H7 (cell line): Measurements from ENCODE around the gene LHPP. TPM values are rescaled to one million over a fixed set of nuclear protein-coding genes. Genes with fewer than 3 reads are reported as not detected.
"Not testable (repeated sequence)": the region's sequence is repeated elsewhere in the genome, so short reads cannot be mapped to it uniquely, and the experiment has no call there.

Experiments used
- DNase-seq: peaks from one replicate; pipeline ENCODE4 v3.0.0; 2012
- H3K27me3 ChIP-seq: 2 replicates; pipeline ENCODE4 v1.6.0; 2011; ENCODE audit warnings: mild to moderate bottlenecking, low read length; ENCODE audit not compliant: control insufficient read depth, insufficient read depth
- H3K36me3 ChIP-seq: replicated peaks from 2 replicates; pipeline ENCODE4 v1.5.1; 2011; ENCODE audit warnings: low read length; ENCODE audit not compliant: control insufficient read depth, insufficient read depth
- H3K4me3 ChIP-seq: 2 replicates; pipeline ENCODE4 v1.5.1; 2011; ENCODE audit warnings: low read depth, mild to moderate bottlenecking, control low read depth, low read length, moderate library complexity; ENCODE audit not compliant: insufficient read depth
- total RNA-seq: library from RNA; depleted of rRNA; stranded (reverse); fragments of >200 nt; shearing (Covaris generic); gene quantifications from 2 replicates; pipeline ENCODE4 v1.2.3, GENCODE V29; 2014

LHPP gene
- total RNA-seq, 1 experiment from 2014 or later = 26.2 TPM

DNA sequence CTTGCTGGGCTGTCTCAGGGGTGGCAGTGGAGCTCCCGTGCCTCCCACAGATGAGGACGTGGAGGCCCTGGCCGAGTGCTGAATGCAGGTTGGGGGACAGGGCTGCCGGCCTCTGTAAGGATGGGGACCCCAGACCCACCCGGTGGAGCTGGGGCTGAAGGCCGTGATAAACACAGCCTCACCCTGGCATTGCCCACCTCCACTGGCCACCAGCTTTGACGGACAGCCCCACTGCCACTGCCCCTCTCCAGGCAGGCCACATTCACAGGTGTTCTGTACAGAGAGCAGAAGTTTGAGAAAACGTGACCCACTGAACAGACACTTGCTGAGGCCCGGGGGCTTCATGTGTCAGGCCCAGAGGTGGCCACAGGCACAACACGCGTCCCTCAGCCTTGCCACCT lies 126.2 kb downstream of the LHPP start:
- peak; percentile 52 for DNase-seq
- Histone ChIP-seq H3K27me3 (no peaks in the 10 kb centered on the region), H3K36me3 (no peaks in the 10 kb centered on the region), H3K4me3 (no peak overlapping the region)

DNA sequence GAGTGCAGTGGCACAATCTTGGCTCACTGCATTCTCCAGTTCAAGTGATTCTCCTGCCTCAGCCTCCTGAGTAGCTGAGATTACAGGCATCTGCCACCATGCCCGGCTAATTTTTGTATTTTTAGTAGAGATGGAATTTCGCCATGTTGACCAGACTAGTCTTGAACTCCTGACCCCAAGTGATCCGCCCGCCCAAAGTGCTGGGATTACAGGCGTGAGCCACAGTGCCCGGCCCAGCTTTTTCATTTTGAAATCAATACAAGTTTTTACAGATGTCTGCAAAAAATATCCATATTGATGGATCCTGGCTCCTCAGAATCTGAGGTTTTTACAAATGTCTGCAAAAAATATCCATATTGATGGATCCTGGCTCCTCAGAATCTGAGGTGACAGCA lies 126.7 kb downstream of the LHPP start:
- not testable (repeated sequence) for H3K27me3 ChIP-seq, H3K36me3 ChIP-seq, H3K4me3 ChIP-seq, DNase-seq

DNA sequence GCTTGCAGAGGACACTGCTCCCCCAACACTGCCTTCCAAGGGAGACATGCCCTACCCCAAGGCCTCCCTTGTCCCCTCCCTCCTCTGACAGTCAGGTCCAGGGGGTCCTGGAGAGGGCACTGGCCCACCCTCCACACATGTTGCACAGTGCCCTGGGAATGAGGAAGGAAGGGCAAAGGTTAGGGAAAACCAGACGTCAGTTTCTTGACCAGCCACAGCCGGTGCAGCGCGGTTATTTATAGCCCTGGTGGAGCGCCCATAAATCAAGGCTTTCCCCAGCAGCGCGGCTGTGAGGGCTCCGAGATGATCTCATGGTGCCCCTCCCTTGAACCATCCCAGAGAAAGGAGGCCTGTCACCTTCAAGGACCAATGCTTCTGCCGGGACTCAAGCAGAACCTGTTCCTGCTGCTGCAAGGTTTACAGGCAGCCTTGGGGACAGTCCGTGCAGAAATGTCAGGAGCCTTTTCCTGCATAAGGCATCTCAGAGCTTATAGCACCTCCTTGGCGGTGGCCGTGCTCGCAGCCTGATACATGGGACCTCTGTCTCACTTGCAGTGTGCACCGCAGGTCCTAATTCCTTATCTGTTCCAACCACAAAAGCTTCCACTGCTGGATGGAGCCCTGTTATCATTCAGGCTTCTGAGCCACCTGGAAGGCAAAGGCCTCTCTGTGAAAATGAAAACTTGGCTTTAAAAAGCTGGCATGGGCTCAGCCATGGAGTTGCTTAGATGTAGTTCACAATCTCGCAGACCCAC lies 127.3 kb downstream of the LHPP start:
- no peak overlapping the region for H3K4me3 ChIP-seq
- no peaks in the 10 kb centered on the region for H3K27me3 ChIP-seq
- H3K36me3 ChIP-seq = no peaks in the 10 kb centered on the region
- DNase-seq = peak; percentile 39

DNA sequence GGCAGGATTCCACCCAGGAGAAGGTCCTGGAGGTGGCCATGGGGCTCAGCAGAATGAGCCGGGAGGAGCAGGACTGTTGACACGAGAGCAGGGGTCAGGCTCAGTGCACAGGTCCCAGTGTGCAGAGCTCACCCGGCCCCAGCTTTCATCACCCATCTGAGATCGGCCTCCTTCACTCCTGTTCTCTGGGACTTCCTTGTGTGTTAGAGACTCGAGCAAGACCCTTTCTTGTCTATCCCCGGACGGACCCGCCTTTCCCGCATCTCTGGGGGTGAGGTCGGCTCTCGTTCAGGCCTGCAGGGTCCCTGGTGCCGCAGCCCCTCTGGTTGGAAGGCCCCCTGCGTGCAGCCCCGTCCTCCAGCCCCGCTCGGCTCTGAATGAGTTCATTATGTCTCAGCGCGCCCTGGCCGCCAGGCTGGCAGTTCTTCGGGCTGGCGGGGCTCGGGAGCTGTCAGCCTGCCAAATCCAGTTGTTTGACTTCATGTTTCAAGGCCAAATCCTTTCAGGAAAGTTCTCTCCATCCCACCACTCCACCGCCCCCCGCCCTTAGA lies 127.9 kb downstream of the LHPP start:
- Histone ChIP-seq H3K4me3 (no peak overlapping the region), H3K27me3 (no peaks in the 10 kb centered on the region), H3K36me3 (no peaks in the 10 kb centered on the region)
- peak; percentile 65 for DNase-seq

DNA sequence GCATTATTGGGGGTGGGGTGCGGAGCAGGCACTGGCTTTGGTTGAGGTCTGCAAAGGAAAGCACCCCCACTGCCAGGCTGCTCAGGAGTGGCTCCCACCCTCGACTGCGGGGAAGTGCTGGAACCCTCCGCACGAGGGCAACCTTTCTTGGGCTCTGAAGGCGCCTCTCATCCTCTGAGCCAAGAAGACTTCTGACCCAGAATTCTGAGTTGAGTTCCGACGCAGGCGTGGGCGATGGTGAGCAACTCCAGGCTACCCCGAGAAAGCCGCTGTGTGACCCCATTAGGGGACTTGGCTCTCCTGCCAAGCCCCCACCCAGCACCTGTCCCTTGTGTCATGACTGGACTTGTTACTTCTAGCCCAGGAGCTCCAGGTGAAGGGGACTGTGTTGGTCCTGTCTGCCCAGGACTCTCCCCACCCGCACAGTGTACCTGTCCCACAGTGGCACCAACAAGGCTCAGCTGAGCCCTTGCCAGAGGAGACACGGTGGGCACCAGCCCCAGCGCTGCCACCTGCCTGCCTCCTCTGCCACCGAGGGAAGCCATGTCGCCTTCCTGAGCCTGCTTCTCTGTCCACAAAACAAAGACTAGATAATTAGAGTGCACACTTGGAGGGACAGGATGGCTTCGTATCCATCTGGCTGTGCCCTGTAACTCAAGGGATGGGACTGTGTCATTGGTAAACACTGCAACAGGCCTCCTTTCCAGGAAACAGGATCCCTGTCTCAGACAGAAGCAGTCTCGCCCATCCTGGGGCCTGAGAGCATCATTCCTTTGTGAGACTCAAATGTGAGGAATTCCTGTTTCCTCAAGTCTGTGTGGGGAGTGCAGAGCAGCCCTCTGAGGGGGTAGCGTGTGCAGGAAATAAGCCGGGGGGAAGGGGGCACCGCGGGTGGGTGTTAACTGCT lies 128.8 kb downstream of the LHPP start:
- DNase-seq = peak; percentile 75
- H3K27me3 ChIP-seq = no peaks in the 10 kb centered on the region
- H3K4me3 ChIP-seq = no peak overlapping the region
- H3K36me3 ChIP-seq = no peaks in the 10 kb centered on the region

DNA sequence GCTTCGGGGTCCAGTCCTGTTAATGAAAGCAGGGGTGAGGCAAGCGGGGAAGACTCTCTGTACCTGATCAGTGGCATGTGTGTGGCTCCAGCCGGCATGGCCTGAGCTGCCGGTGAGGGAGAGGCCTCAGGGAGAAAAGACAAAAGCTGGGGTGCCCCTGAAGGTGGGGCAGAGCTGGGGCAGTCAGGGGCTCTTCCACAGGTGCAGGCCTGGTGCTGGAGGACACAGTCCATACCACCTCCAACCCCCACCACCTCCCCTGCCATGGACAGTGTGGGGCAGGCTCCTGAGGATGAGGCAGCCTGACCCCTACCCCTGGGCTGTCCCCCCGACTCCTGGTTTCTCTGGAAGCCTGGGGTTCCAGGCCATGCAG lies 129.5 kb downstream of the LHPP start:
- no peak overlapping the region for H3K4me3 ChIP-seq
- no peaks in the 10 kb centered on the region for H3K27me3 ChIP-seq
- H3K36me3 ChIP-seq = no peaks in the 10 kb centered on the region
- DNase-seq = no peak

DNA sequence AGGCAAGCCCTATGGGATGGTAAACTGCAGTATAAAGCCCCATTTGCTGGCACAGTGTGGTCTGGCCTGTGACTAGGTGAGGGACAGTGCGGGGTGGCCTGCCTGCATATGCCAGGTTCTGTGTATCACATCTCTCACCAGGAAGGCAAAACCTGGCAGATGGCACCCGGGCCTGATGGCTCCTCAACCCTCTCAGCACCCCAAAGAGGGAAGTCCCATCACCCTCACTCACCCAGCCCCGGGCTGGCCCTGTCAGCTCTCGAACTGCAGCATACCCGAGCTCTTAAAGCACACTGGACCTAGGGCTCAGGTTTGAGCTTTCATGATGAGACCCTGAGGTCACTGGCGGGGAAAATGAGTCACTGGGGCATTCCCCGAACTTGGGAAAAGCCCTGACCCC lies 130.5 kb downstream of the LHPP start:
- DNase-seq = peak; percentile 19
- Histone ChIP-seq H3K36me3 (no peaks in the 10 kb centered on the region), H3K27me3 (no peaks in the 10 kb centered on the region)

DNA sequence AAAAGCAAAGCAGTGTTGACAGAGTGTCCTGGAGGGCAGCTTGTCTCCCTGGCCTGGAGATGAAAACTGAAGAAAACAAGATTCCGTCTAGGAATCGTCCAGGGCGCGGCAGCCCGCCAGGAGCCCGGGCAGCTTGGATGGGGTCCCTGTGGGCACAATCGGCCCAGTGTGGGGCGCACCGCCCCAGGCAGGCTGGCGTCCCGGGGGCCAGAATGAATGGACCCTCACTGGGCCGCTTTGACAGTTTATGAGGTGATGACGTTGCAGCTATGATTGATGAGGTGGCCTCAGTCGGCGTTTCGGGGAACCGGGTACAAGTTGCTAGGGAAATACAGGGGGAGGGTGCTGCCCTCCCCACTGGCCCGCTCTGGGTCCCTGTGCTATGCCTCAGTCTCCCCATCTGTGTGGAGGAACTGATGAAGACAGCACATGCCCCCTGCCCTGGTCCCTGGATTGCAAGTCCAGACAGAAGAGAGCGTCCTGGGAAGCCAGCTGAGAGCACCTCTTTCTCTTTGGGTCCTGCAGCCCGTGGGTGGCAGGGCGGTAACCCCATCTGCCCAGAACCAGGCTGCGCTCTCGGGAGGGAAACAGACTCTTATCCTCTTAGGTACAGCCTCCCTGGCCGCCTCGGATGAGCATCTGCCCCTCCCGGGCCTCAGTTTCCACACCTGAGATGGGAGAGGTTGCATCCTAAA lies 131.3 kb downstream of the LHPP start:
- Histone ChIP-seq H3K36me3 (no peaks in the 10 kb centered on the region), H3K27me3 (no peaks in the 10 kb centered on the region), H3K4me3 (no peak overlapping the region)
- DNase-seq = peak; percentile 55

More for the DNA sequence above, 130.5 kb downstream of the LHPP start:
- H3K4me3 ChIP-seq = no peak overlapping the region

DNA sequence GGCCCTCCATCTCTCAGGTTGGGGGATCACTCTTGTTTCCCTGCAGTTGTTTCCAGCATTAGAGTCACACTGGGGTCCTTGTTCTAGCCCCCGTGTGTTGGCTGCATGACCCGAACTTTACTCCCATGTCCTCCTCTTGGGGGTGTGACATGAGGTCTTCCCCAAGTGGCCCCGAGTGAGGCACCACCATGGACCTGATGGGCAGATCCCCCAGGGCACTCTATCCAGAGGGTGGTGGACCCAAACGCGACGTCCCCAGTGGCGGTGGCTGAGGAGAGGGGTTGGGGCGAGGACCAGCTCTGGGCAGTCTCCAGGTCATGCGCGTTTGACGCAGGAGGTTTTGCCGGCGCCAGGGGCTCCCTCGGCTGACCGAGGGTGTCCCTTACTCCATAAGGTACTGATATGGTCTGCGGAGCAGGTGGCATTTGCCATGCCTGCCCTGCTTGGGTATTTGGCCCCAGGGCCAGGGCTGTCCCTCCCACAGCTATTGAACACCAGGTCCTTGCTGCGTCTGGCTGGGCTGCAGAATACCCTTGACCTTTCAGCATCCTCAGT lies 131.9 kb downstream of the LHPP start:
- peak; percentile 45 for DNase-seq
- no peaks in the 10 kb centered on the region for H3K27me3 ChIP-seq
- H3K4me3 ChIP-seq = no peak overlapping the region
- H3K36me3 ChIP-seq = no peaks in the 10 kb centered on the region

DNA sequence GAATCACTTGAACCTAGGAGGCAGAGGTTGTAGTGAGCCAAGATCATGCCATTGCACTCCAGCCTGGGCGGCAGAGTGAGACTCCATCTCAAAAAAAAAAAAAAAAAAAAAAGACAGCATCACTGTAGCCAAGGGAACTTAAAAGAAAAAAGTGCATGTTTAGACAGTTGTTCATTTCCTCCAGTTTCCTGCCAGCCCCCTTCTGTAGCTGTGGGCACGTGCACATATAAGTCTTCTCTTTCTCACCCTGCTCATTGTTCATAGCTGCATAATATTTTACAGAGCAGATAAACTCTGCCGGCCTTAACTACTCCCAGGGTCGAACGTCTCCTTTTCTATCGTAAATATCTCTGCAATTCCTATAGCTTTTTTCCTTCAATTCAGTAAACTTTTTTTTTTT lies 132.6 kb downstream of the LHPP start:
- Histone ChIP-seq H3K27me3 (no peaks in the 10 kb centered on the region), H3K36me3 (no peaks in the 10 kb centered on the region), H3K4me3 (no peak overlapping the region)
- peak; percentile 10 for DNase-seq

DNA sequence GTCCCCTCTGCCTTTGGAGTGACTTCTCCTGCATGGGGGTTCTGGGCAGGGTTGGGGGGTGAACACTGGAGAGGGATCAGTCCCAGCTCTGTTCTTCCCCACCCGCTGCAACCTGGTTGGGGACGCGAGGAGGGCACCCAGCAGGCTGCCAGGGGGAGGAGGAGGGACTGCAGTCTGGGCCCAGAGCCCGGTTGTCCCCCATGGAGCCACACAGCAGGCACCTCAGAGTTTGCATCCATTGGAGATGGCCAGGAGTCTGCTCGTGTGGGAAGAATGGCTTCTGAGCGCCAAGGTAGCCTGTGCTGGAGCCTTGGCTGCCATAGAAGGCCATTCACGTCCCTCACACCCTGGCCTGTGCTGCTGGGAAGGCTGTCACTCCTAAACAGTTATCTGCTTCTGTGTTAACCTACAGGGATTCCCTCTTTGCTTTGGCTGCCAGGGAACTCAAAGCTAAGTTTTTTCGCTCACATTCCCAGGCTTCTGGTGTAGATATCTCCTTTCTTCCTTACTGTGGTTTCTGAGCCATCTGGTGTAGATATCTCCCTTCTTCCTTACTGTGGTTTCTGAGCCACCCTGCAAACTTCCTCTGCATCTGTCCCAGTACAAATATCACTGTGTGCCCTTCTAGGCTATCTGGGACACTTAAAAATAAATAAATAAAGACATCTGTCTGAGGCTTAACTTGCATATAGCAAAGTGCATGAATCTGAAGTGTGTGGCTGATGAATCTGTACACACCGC lies 133.7 kb downstream of the LHPP start:
- H3K36me3 ChIP-seq = no peaks in the 10 kb centered on the region
- no peaks in the 10 kb centered on the region for H3K27me3 ChIP-seq
- no peak overlapping the region for H3K4me3 ChIP-seq
- peak; percentile 44 for DNase-seq

DNA sequence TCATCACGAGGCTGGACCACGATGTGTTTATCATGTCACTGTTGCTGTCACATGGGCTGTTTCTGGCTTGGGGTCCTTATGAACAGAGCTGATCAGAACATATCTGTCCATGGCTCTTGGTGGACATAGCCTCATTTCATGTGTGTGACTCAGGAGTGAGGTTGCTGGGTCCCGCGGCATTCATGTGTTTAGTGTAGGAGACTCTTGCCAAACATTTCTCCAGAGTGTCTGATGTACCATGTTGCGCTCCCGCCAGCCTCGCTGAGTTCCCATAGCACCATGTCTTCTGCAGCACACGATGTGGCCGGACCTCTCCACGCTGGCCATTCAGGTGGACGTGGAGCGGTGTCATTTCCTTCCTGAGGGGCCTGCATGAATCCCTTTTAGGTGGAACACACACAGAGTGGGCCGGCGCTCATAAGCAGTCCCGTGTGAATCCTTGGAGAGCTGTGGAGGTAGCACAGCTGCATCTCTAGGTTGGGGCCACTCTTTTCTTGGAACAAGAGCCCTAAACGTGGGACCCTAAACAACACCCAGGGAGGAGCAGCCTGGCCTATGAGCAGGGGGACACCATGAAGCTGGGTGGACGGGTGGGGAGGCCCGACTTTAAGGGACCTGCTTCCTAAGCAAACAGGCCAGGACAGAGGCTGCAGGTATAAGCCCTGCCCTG lies 134.6 kb downstream of the LHPP start:
- Histone ChIP-seq H3K4me3 (no peak overlapping the region), H3K27me3 (no peaks in the 10 kb centered on the region), H3K36me3 (no peaks in the 10 kb centered on the region)
- DNase-seq = peak; percentile 36
